Upper lobe of left lung (tissue), 4 donors: ENCODE measurements around the gene GRID1.

Experiments used
- EP300 ChIP-seq, 4 donors: sonication (generic); formaldehyde crosslinking; IDR thresholded peaks; one replicate each; pipeline ENCODE4 v1.5.1; 2017; ENCODE audit warnings: antibody characterized with exemption in 4 of 4, control low read depth in 2 of 4
- POLR2A ChIP-seq, 4 donors: fragments of 450-650 bp; IDR thresholded peaks; one replicate each; pipeline ENCODE4 v1.5.1; 2016 to 2017; ENCODE audit warnings: antibody characterized with exemption in 4 of 4, mild to moderate bottlenecking in 2 of 4
- POLR2AphosphoS5 ChIP-seq, 2 donors: sonication (generic); formaldehyde crosslinking; IDR thresholded peaks; one replicate each; pipeline ENCODE4 v1.5.1; 2017; ENCODE audit warnings: antibody characterized with exemption in 2 of 2
- TF ChIP-seq, protein P1 (sequence below), 6 experiments: fragments of 450-650 bp in 4 of 6; fragments of 200-600 bp in 2 of 6; sonication (generic) in 2 of 6; IDR thresholded peaks; one replicate each; pipeline ENCODE4 v1.5.1; 2016 to 2019; ENCODE audit warnings: antibody characterized with exemption in 6 of 6

DNA sequence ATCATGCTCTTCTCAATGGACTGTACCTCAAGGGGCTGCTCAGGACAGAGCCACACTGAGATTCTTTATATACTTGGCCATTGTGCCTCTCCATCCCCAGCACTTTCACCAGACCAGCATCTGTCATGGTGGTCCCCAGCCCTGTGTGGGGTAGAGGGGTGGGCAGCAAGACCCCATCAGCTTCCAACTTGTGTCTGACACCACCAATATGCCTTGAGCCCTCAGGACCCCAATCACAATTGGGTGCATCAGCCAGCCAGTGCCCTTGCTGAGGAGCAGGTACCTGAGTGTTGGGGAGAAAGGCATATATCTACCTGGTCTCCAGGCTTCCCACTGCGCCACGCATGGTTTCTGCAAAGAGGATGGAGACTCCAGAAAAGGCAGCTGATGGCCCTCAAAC lies 56.3 kb downstream of the GRID1 start:
- TF ChIP-seq, protein P1, sequence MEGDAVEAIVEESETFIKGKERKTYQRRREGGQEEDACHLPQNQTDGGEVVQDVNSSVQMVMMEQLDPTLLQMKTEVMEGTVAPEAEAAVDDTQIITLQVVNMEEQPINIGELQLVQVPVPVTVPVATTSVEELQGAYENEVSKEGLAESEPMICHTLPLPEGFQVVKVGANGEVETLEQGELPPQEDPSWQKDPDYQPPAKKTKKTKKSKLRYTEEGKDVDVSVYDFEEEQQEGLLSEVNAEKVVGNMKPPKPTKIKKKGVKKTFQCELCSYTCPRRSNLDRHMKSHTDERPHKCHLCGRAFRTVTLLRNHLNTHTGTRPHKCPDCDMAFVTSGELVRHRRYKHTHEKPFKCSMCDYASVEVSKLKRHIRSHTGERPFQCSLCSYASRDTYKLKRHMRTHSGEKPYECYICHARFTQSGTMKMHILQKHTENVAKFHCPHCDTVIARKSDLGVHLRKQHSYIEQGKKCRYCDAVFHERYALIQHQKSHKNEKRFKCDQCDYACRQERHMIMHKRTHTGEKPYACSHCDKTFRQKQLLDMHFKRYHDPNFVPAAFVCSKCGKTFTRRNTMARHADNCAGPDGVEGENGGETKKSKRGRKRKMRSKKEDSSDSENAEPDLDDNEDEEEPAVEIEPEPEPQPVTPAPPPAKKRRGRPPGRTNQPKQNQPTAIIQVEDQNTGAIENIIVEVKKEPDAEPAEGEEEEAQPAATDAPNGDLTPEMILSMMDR (IDR thresholded peaks at IDR 0.05): no peak
- TF ChIP-seq POLR2A (IDR thresholded peaks at IDR 0.05): no peak
- TF ChIP-seq EP300 (IDR thresholded peaks at IDR 0.05): no peak
- TF ChIP-seq POLR2AphosphoS5 (IDR thresholded peaks at IDR 0.05): no peak
